Neuronal stem cell (in vitro differentiated cells): Measurements from ENCODE around the gene PAK5.

ENCODE experiments used
- DNase-seq: peaks from one replicate; pipeline ENCODE4 v3.0.0-alpha.2; 2013; ENCODE audit warnings: low spot score
- H2AFZ ChIP-seq: one replicate; pipeline ENCODE4 v1.6.1; 2013; ENCODE audit warnings: mild to moderate bottlenecking, low read length, inconsistent platforms
- H2AK5ac ChIP-seq: 2 replicates; pipeline ENCODE4 v1.6.1; 2013; ENCODE audit warnings: low read depth, mild to moderate bottlenecking, inconsistent platforms, low read length, moderate library complexity, mixed read lengths
- H2BK120ac ChIP-seq: 2 replicates; pipeline ENCODE4 v1.6.1; 2013; ENCODE audit warnings: low read depth, mild to moderate bottlenecking, inconsistent platforms, low read length, moderate library complexity, mixed read lengths
- H2BK12ac ChIP-seq: one replicate; pipeline ENCODE4 v1.6.1; 2013; ENCODE audit warnings: low read length, inconsistent platforms
- H2BK15ac ChIP-seq: 2 replicates; pipeline ENCODE4 v1.6.1; 2013; ENCODE audit warnings: mild to moderate bottlenecking, low read length, inconsistent platforms, mixed read lengths
- H2BK5ac ChIP-seq: one replicate; pipeline ENCODE4 v1.6.1; 2013; ENCODE audit warnings: inconsistent platforms, mild to moderate bottlenecking, low read length, moderate library complexity
- H3K14ac ChIP-seq: one replicate; pipeline ENCODE4 v1.6.1; 2013; ENCODE audit warnings: low read length, inconsistent platforms
- H3K18ac ChIP-seq: 2 replicates; pipeline ENCODE4 v1.6.1; 2013; ENCODE audit warnings: low read length, inconsistent platforms
- H3K23ac ChIP-seq: 2 replicates; pipeline ENCODE4 v1.6.1; 2013; ENCODE audit warnings: low read depth, mild to moderate bottlenecking, mixed read lengths, low read length, inconsistent platforms; ENCODE audit not compliant: poor library complexity
- H3K27ac ChIP-seq: replicated peaks from 3 replicates; pipeline ENCODE4 v1.5.1; 2013; ENCODE audit warnings: low read length, inconsistent platforms
- H3K27me3 ChIP-seq, 3 experiments: 2 replicates each; pipeline ENCODE4 v1.6.1; 2013; ENCODE audit warnings: low read length in 3 of 3, mild to moderate bottlenecking in 2 of 3, inconsistent platforms in 1 of 3, low read depth in 1 of 3, mixed read lengths in 1 of 3, moderate library complexity in 1 of 3; ENCODE audit not compliant: control insufficient read depth in 3 of 3, insufficient read depth in 3 of 3
- H3K36me3 ChIP-seq, 2 donors: replicated peaks in 1 of 2; 2 replicates each; pipeline ENCODE4 v1.6.1; 2013; ENCODE audit warnings: low read length in 2 of 2; ENCODE audit not compliant: control insufficient read depth in 2 of 2, insufficient read depth in 2 of 2
- H3K4ac ChIP-seq: 2 replicates; pipeline ENCODE4 v1.6.1; 2013; ENCODE audit warnings: inconsistent platforms, mild to moderate bottlenecking, low read length, moderate library complexity
- H3K4me1 ChIP-seq, 2 donors: 1 replicate in 1 of 2; 2 replicates in 1 of 2; pipeline ENCODE4 v1.6.1; 2013; ENCODE audit warnings: low read length in 2 of 2, low read depth in 1 of 2; ENCODE audit not compliant: control insufficient read depth in 2 of 2, insufficient read depth in 1 of 2
- H3K4me2 ChIP-seq: one replicate; pipeline ENCODE4 v1.6.1; 2013; ENCODE audit warnings: mild to moderate bottlenecking, low read length, inconsistent platforms; ENCODE audit not compliant: insufficient read depth, poor library complexity, severe bottlenecking
- H3K4me3 ChIP-seq, 2 donors: 2 replicates each; pipeline ENCODE4 v1.5.1; 2013; ENCODE audit warnings: low read length in 2 of 2, mild to moderate bottlenecking in 2 of 2, inconsistent platforms in 1 of 2, moderate library complexity in 1 of 2
- H3K79me1 ChIP-seq: one replicate; pipeline ENCODE4 v1.6.1; 2013; ENCODE audit warnings: low read depth, mild to moderate bottlenecking, inconsistent platforms, low read length, moderate library complexity
- H3K9ac ChIP-seq: one replicate; pipeline ENCODE4 v1.6.1; 2013; ENCODE audit warnings: mild to moderate bottlenecking, low read depth, low read length, inconsistent platforms; ENCODE audit not compliant: poor library complexity
- H3K9me3 ChIP-seq, 2 donors: replicated peaks in 1 of 2; 2 replicates each; pipeline versions ENCODE3 to v1.6.1; 2013; ENCODE audit warnings: low read length in 2 of 2, mild to moderate bottlenecking in 2 of 2, inconsistent platforms in 1 of 2, low read depth in 1 of 2, mixed read lengths in 1 of 2, moderate library complexity in 1 of 2; ENCODE audit not compliant: control insufficient read depth in 2 of 2, insufficient read depth in 1 of 2
- H4K8ac ChIP-seq: one replicate; pipeline ENCODE4 v1.6.1; 2013; ENCODE audit warnings: low read depth, mild to moderate bottlenecking, inconsistent platforms, low read length, moderate library complexity
- H4K91ac ChIP-seq: one replicate; pipeline ENCODE4 v1.6.1; 2013; ENCODE audit warnings: low read length, low read depth, mild to moderate bottlenecking, inconsistent platforms; ENCODE audit not compliant: poor library complexity
- WGBS, 2 donors: extraction: QIAGEN DNeasy Blood & Tissue Kit; methylation state at CpG; one replicate each; pipeline ENCODE4 v1.1.7; 2013; ENCODE audit warnings: missing lambda C conversion rate in 2 of 2, mixed read lengths in 1 of 2; ENCODE audit not compliant: insufficient read length in 2 of 2, insufficient replicate concordance in 1 of 2; ENCODE audit errors: extremely low coverage in 2 of 2; 5-methylcytosine and 5-hydroxymethylcytosine counted together

Gene PAK5

GRCh38 chr20:9831032-9831431 is 7.8 kb downstream of the PAK5 start:
- no peak overlapping the region for H3K18ac ChIP-seq
- H2AFZ ChIP-seq = no peak overlapping the region
- H4K91ac ChIP-seq = no peak overlapping the region
- no peaks in the 10 kb centered on the region for H3K79me1 ChIP-seq
- no peak overlapping the region for H3K4me2 ChIP-seq
- H2BK5ac ChIP-seq = no peak overlapping the region
- H3K23ac ChIP-seq = no peak overlapping the region
- no peak overlapping the region for H2BK120ac ChIP-seq
- no peak overlapping the region for H2AK5ac ChIP-seq
- no peaks in the 10 kb centered on the region for H3K36me3 ChIP-seq
- H3K27me3 ChIP-seq = no peaks in the 10 kb centered on the region
- no peak overlapping the region for H3K14ac ChIP-seq
- H3K4me1 ChIP-seq = peaks cover 0 to 6% of the 10 kb centered on the region in 2 donors
- no peak overlapping the region for H3K9ac ChIP-seq
- H2BK12ac ChIP-seq = no peak overlapping the region
- H3K4me3 ChIP-seq = no peak overlapping the region
- H3K4ac ChIP-seq = no peak overlapping the region
- DNase-seq = no peak
- WGBS, 2 donors = no CpG with 5 or more reads among the region's 5 CpGs
- H3K27ac ChIP-seq = no peak overlapping the region
- H4K8ac ChIP-seq = no peak overlapping the region
- no peaks in the 10 kb centered on the region for H3K9me3 ChIP-seq
- H2BK15ac ChIP-seq = no peak overlapping the region

GRCh38 chr20:9829835-9830234 is 9.0 kb downstream of the PAK5 start:
- H2BK15ac ChIP-seq = no peak overlapping the region
- no peaks in the 10 kb centered on the region for H3K79me1 ChIP-seq
- no peak overlapping the region for H4K91ac ChIP-seq
- H2BK120ac ChIP-seq = no peak overlapping the region
- no peak overlapping the region for H3K4me2 ChIP-seq
- no peak overlapping the region for H2BK5ac ChIP-seq
- no peak overlapping the region for H3K14ac ChIP-seq
- H2BK12ac ChIP-seq = no peak overlapping the region
- no peak overlapping the region for H2AFZ ChIP-seq
- H3K18ac ChIP-seq = no peak overlapping the region
- H3K4me1 ChIP-seq = peaks cover 0 to 6% of the 10 kb centered on the region in 2 donors
- H3K36me3 ChIP-seq = no peaks in the 10 kb centered on the region
- no peaks in the 10 kb centered on the region for H3K27me3 ChIP-seq
- H3K23ac ChIP-seq = no peak overlapping the region
- no peak overlapping the region for H3K4ac ChIP-seq
- H4K8ac ChIP-seq = no peak overlapping the region
- H3K9me3 ChIP-seq = no peaks in the 10 kb centered on the region
- no peak overlapping the region for H3K9ac ChIP-seq
- no peak overlapping the region for H2AK5ac ChIP-seq
- no peak overlapping the region for H3K4me3 ChIP-seq
- DNase-seq = peak; percentile 5
- no peak overlapping the region for H3K27ac ChIP-seq

- Histone ChIP-seq H3K4me2 (no peak overlapping the region), H2AFZ (no peak overlapping the region), H2BK15ac (no peak overlapping the region), H2BK120ac (no peak overlapping the region), H3K14ac (no peak overlapping the region), H2BK5ac (no peak overlapping the region), H2BK12ac (no peak overlapping the region), H3K9ac (no peak overlapping the region), H3K36me3 (no peaks in the 10 kb centered on the region), H2AK5ac (no peak overlapping the region), H4K91ac (no peak overlapping the region), H3K4me1 (peaks cover 0 to 2% of the 10 kb centered on the region in 2 donors), H3K23ac (no peak overlapping the region), H3K27ac (no peak overlapping the region), H3K9me3 (no peaks in the 10 kb centered on the region), H3K18ac (no peak overlapping the region), H3K27me3 (no peaks in the 10 kb centered on the region), H3K79me1 (no peaks in the 10 kb centered on the region), H3K4ac (no peak overlapping the region), H3K4me3 (no peak overlapping the region), H4K8ac (no peak overlapping the region)
- DNase-seq = no peak
These were observed 21.2 kb downstream of the PAK5 start for GRCh38 chr20:9817654-9818053.

GRCh38 chr20:9815632-9816031 is 23.2 kb downstream of the PAK5 start:
- no peak overlapping the region for H3K9ac ChIP-seq
- no peak overlapping the region for H2BK15ac ChIP-seq
- no peak overlapping the region for H3K4me2 ChIP-seq
- H3K27ac ChIP-seq = no peak overlapping the region
- H3K23ac ChIP-seq = no peak overlapping the region
- H3K9me3 ChIP-seq = no peaks in the 10 kb centered on the region
- no peak overlapping the region for H3K14ac ChIP-seq
- no peaks in the 10 kb centered on the region for H3K27me3 ChIP-seq
- no peak overlapping the region for H3K4ac ChIP-seq
- no peak overlapping the region for H2BK12ac ChIP-seq
- no peak overlapping the region for H2BK120ac ChIP-seq
- no peak overlapping the region for H2BK5ac ChIP-seq
- H3K79me1 ChIP-seq = no peaks in the 10 kb centered on the region
- no peak for DNase-seq
- no peak overlapping the region for H2AFZ ChIP-seq
- no peak overlapping the region for H3K18ac ChIP-seq
- no peak overlapping the region for H4K91ac ChIP-seq
- H3K4me1 ChIP-seq = peaks cover 0 to 2% of the 10 kb centered on the region in 2 donors
- H4K8ac ChIP-seq = no peak overlapping the region
- no peaks in the 10 kb centered on the region for H3K36me3 ChIP-seq
- no peak overlapping the region for H3K4me3 ChIP-seq
- no peak overlapping the region for H2AK5ac ChIP-seq
